Left lung (tissue), 10 donors: ENCODE measurements around the gene COX6B2. TPM values are rescaled to one million over a fixed set of nuclear protein-coding genes. Genes with fewer than 3 reads are reported as not detected.

Source experiments
- ATAC-seq: fragments of 200-7000 bp; cut with Tn5 transposase; one replicate; pipeline ENCODE4 v1.9.1; 2020; ENCODE audit warnings: moderate library complexity
- DNase-seq, 4 donors: peaks; one replicate each; pipeline ENCODE4 v3.0.0-alpha.2; 2013 to 2020
- H3K27ac ChIP-seq, 2 donors: fragments of 200-600 bp; sonication (generic) in 1 of 2; one replicate each; pipeline versions ENCODE4 v1.5.0 to v1.8.0; 2020 to 2021
- H3K27me3 ChIP-seq, 2 donors: fragments of 200-600 bp; sonication (generic) in 1 of 2; one replicate each; pipeline versions ENCODE4 v1.5.0 to v1.8.0; 2020 to 2021
- H3K36me3 ChIP-seq, 2 donors: fragments of 200-600 bp; sonication (generic) in 1 of 2; one replicate each; pipeline versions ENCODE4 v1.5.0 to v1.8.0; 2020 to 2021
- H3K4me1 ChIP-seq, 2 donors: fragments of 200-600 bp; one replicate each; pipeline ENCODE4 v1.8.0; 2021
- H3K4me3 ChIP-seq, 2 donors: fragments of 200-600 bp; sonication (generic) in 1 of 2; one replicate each; pipeline versions ENCODE4 v1.5.0 to v1.8.0; 2020 to 2021; ENCODE audit warnings: mild to moderate bottlenecking in 1 of 2
- H3K9me3 ChIP-seq, 2 donors: fragments of 200-600 bp; sonication (generic) in 1 of 2; one replicate each; pipeline versions ENCODE4 v1.5.0 to v1.8.0; 2020 to 2021
- intact Hi-C, 2 donors: fragments of 100-400 bp; cut with DNase I; formaldehyde crosslinking; loops; one replicate each; pipeline versions ENCODE4 v1.11.2 to v1.14.2; 2022
- polyA plus RNA-seq, 6 donors: library from polyadenylated mRNA; unstranded; fragments of 120-200 nt; gene quantifications; one replicate each; pipeline ENCODE4 v1.2.1, GENCODE V29; 2013; ENCODE audit not compliant: insufficient read length in 6 of 6
- total RNA-seq, 2 donors: library from RNA; stranded (reverse); fragmentation: NEBNext Ultra II Directional; extraction: Animal tissue kit (Norgen Biotek cat#: 25700); gene quantifications; one replicate each; pipeline ENCODE4 v1.2.1, GENCODE V29; 2021
- TF ChIP-seq, protein P1 (sequence below), 2 donors: fragments of 200-600 bp; sonication (generic) in 1 of 2; IDR thresholded peaks; one replicate each; pipeline versions ENCODE4 v1.5.0 to v1.8.0; 2021; ENCODE audit warnings: antibody characterized with exemption in 2 of 2
- donor health status: DM: no; HTN: yes; CAD: no.
- donor health status: DM: no; HTN: no; CAD: no.

The COX6B2 gene
- total and polyA plus RNA-seq, 8 donors, result 0.20 to 0.75 (median 0.50) TPM; not detected in 1

DNA sequence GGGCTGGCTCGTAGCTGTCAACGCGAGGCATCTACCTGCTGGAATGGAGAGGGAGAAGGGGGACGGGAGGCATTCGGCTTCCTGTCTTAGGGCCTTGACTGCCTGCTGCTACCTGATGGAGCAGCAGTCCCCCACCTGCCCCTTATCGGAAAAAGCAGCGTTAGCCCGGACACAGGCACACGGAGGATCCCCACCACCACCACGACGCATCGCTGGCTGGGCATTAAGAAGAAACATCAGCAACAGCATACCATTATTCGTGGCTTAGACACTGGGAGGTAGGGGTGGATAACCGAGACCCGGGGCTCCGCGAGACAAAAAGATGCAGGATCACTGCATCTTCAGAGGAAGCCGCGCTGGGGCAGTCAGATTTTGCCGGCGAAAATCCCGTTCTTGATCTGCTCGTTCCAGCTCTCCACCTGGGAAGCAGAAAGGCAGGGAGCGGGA, 1.1 kb downstream of the COX6B2 start:
- ATAC-seq (no peak), DNase-seq (no peak)
- H3K9me3 ChIP-seq, result no peaks in the 10 kb centered on the region
- no peaks in the 10 kb centered on the region for H3K36me3 ChIP-seq
- H3K27me3 ChIP-seq, result peaks cover 27 to 85% of the 10 kb centered on the region in 2 donors
- intact Hi-C loops, result no loop called here
- peaks cover 7 to 16% of the 10 kb centered on the region in 2 donors for H3K4me1 ChIP-seq
- TF ChIP-seq, protein P1, sequence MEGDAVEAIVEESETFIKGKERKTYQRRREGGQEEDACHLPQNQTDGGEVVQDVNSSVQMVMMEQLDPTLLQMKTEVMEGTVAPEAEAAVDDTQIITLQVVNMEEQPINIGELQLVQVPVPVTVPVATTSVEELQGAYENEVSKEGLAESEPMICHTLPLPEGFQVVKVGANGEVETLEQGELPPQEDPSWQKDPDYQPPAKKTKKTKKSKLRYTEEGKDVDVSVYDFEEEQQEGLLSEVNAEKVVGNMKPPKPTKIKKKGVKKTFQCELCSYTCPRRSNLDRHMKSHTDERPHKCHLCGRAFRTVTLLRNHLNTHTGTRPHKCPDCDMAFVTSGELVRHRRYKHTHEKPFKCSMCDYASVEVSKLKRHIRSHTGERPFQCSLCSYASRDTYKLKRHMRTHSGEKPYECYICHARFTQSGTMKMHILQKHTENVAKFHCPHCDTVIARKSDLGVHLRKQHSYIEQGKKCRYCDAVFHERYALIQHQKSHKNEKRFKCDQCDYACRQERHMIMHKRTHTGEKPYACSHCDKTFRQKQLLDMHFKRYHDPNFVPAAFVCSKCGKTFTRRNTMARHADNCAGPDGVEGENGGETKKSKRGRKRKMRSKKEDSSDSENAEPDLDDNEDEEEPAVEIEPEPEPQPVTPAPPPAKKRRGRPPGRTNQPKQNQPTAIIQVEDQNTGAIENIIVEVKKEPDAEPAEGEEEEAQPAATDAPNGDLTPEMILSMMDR (IDR thresholded peaks at IDR 0.05), result no peak
- peak overlapping the region; percentile 30 to 40 for H3K4me3 ChIP-seq
- no peak overlapping the region for H3K27ac ChIP-seq

- H3K4me1 ChIP-seq, result peaks cover 7 to 16% of the 10 kb centered on the region in 2 donors
- no peak overlapping the region for H3K4me3 ChIP-seq
- H3K9me3 ChIP-seq, result no peaks in the 10 kb centered on the region
- ATAC-seq (no peak), DNase-seq (no peak)
- H3K27ac ChIP-seq, result no peak overlapping the region
- intact Hi-C loops, result no loop called here
- H3K36me3 ChIP-seq, result peaks cover 0 to under 1% of the 10 kb centered on the region in 2 donors
- TF ChIP-seq, protein P1 (IDR thresholded peaks at IDR 0.05), result no peak
- H3K27me3 ChIP-seq, result peaks cover 27 to 78% of the 10 kb centered on the region in 2 donors
These were observed 1.9 kb downstream of the COX6B2 start for GRCh38 chr19:55352549-55353145.

- TF ChIP-seq, protein P1 (IDR thresholded peaks at IDR 0.05), result no peak
- H3K27ac ChIP-seq, result no peak overlapping the region
- DNase-seq (no peak), ATAC-seq (no peak)
- H3K27me3 ChIP-seq, result peaks cover 27 to 72% of the 10 kb centered on the region in 2 donors
- peaks cover 7 to 16% of the 10 kb centered on the region in 2 donors for H3K4me1 ChIP-seq
- intact Hi-C loops, result no loop called here
- peaks cover 0 to 6% of the 10 kb centered on the region in 2 donors for H3K36me3 ChIP-seq
- no peak overlapping the region for H3K4me3 ChIP-seq
- H3K9me3 ChIP-seq, result no peaks in the 10 kb centered on the region
These were observed 2.5 kb downstream of the COX6B2 start for GRCh38 chr19:55352040-55352439.

- TF ChIP-seq, protein P1 (IDR thresholded peaks at IDR 0.05), result no peak
- Histone ChIP-seq H3K27ac (no peak overlapping the region), H3K4me3 (no peak overlapping the region), H3K9me3 (no peaks in the 10 kb centered on the region), H3K27me3 (peaks cover 27 to 60% of the 10 kb centered on the region in 2 donors), H3K4me1 (peaks cover 7 to 16% of the 10 kb centered on the region in 2 donors), H3K36me3 (peaks cover 0 to 17% of the 10 kb centered on the region in 2 donors)
- intact Hi-C loops, result no loop called here
- no peak for DNase-seq
- no peak for ATAC-seq
These were observed 3.8 kb downstream of the COX6B2 start for GRCh38 chr19:55350620-55351315.

- Histone ChIP-seq H3K4me1 (peaks cover 4% of the 10 kb centered on the region in 2 donors), H3K27me3 (peaks cover 17 to 37% of the 10 kb centered on the region in 2 donors), H3K9me3 (no peaks in the 10 kb centered on the region), H3K4me3 (no peak overlapping the region), H3K36me3 (peaks cover 0 to 36% of the 10 kb centered on the region in 2 donors), H3K27ac (no peak overlapping the region)
- intact Hi-C loops, result no loop called here
- DNase-seq (peak in 1 of 4 donors; percentile 67), ATAC-seq (peak; percentile 72)
- TF ChIP-seq, protein P1 (IDR thresholded peaks at IDR 0.05), result no peak
These were observed 6.0 kb downstream of the COX6B2 start for GRCh38 chr19:55348317-55349034.
